ENCODE measurements around the gene DUSP1. TPM values are rescaled to one million over a fixed set of nuclear protein-coding genes. Genes with fewer than 3 reads are reported as not detected.

The DUSP1 gene
- total and polyA plus RNA-seq, 9 of the 15 experiments (the other 6 are each of a cell fraction or from before 2014, with no cell fraction given) = 2.1 to 14.2 (median 8.5) TPM

GRCh38 chr5:172816925-172817562 is 46.0 kb upstream of the DUSP1 start (continued):
- TF ChIP-seq ZNF318 (IDR thresholded peaks at IDR 0.05; ENCODE audit: borderline replicate concordance in 1 of 2, low read depth in 1 of 2) = peak in 1 of 2 experiments; percentile 65; a peak in 1 of 4 replicates
- TF ChIP-seq TEAD2 (tag; IDR thresholded peaks at IDR 0.05) = no peak
- no peak for TF ChIP-seq KDM4B (IDR thresholded peaks at IDR 0.05; ENCODE audit: borderline replicate concordance in 2 of 2, low read depth in 1 of 2)
- TF ChIP-seq DACH1 (IDR thresholded peaks at IDR 0.05; ENCODE audit: partially characterized antibody) = peak; percentile 80
- TF ChIP-seq SNRNP70 (optimal IDR thresholded peaks at IDR 0.05; ENCODE audit: low read depth, low read length) = no peak
- no peak for TF ChIP-seq POLR2AphosphoS2 (IDR thresholded peaks at IDR 0.05; ENCODE audit: low read length)
- no peak for TF ChIP-seq TFE3 (CRISPR knock-in tag; IDR thresholded peaks at IDR 0.05)
- no peak for TF ChIP-seq KLF16 (IDR thresholded peaks at IDR 0.05)
- TF ChIP-seq ZNF384 (IDR thresholded peaks at IDR 0.05; ENCODE audit: low read depth, low read length) = peak; percentile 9; the same call in 1 of the 2 replicates
- no peak for TF ChIP-seq RBM22 (IDR thresholded peaks at IDR 0.05; ENCODE audit: low read depth, low read length, poor library complexity, severe bottlenecking)
- TF ChIP-seq SMARCA4 (IDR thresholded peaks at IDR 0.05) = peak; percentile 70
- no peak for TF ChIP-seq TRIM25 (IDR thresholded peaks at IDR 0.05; ENCODE audit: borderline replicate concordance)
- 0 out of 2 replicates have a peak, but pooled peaks have one; percentile 53 for TF ChIP-seq MECOM (CRISPR knock-in tag; IDR thresholded peaks at IDR 0.05)
- no peak for TF ChIP-seq SMAD3 (CRISPR knock-in tag; conservative IDR thresholded peaks at IDR 0.05)
